Pulmonary artery endothelial cell (primary cell): Measurements from ENCODE around the gene NPC1. TPM values are rescaled to one million over a fixed set of nuclear protein-coding genes. Genes with fewer than 3 reads are reported as not detected.

Experiments
- DNase-seq: peaks from one replicate; pipeline ENCODE4 v3.0.0-alpha.2; 2011; ENCODE audit warnings: low read depth, low spot score
- total RNA-seq: library from RNA; depleted of rRNA; stranded (reverse); fragments of >200 nt; gene quantifications from 2 replicates; pipeline ENCODE4 v1.2.3, GENCODE V29; 2014

The NPC1 gene
- total RNA-seq, 1 donor from 2014 or later, result 26.5 TPM

DNA sequence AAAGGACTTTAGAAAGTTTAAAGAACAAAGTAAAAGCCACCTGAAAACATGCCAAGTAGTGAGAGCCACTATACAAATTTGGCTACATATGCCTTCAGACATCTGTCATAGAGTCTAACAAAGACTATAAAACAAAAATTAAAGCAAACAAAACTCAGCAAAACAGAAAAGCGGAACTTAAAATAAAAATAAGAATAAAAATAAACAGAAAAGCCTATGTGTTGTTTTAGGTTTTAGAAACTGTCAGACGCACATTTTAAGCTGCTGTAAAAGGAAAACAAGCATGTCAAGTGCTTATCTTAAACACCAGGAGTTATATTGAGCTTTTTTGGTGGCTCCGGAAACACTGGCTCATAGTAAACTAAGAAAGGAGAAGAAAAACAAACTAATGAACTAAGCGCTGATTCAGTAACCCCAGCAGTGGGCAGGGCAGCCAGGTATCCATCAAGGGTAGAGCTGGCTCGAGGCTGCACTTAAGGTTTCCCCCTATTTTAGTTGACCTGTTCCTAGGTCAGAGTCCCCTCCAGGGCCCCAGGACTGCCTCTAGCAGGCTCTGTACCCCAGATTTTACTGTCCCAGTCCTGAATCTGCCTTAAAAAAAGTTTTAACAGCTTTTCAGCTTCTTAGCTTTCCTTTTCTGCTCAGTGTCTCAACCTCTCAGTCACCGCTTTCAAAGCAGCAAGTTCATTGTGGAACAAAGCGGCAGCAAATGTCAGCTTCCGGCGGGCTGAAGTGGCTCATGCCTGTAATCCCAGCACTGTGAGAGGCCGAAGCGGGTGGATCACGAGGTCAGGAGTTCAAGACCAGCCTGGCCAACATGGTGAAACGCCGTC, 98.4 kb downstream of the NPC1 start:
- DNase-seq, result peak; percentile 48

DNA sequence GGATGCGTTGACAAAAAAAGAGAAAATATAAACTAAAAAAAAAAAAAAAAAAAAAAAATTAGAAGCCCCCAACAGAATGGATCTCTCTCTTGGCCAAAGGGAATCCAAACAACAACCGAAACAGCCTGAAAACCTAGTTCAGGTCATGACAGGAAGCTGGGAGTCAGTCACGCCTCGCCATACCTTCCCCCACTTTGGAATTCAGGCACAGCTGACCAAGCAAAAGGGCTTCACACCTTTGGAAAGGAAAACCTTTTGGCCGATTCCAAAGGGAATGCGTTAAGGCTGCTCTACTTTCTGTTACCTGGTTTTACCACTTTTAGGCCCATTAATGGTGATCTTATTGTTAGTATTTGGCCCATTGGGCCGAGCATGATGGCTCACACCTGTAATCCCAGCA, 100.9 kb downstream of the NPC1 start:
- DNase-seq, result no peak

- DNase-seq, result no peak
Observed at GRCh38 chr18:23484561-23485182, 101.6 kb downstream of the NPC1 start.

Other genes starting within 250 kb of the NPC1 start
- 50.1 and 58.6 TPM in 2 replicates for gene RIOK3, start 133.2 kb downstream of the NPC1 start, total RNA-seq
- 22.6 and 30.1 TPM in 2 replicates for gene RMC1, start 83.0 kb downstream of the NPC1 start, total RNA-seq
- 0.32 and 0.46 TPM in 2 replicates for gene ANKRD29, start 76.4 kb upstream of the NPC1 start, total RNA-seq
- gene LAMA3, start 102.9 kb upstream of the NPC1 start, total RNA-seq, result 4.7 and 5.5 TPM in 2 replicates